Peyer's patch (tissue), 4 donors: ENCODE data around the gene KIAA2012.
"Not testable (repeated sequence)": the region's sequence is repeated elsewhere in the genome, so short reads cannot be mapped to it uniquely, and the experiment has no call there.

ENCODE experiments used
- CTCF ChIP-seq, 6 experiments: fragments of 450-650 bp in 4 of 6; fragments of 200-600 bp in 2 of 6; sonication (generic) in 1 of 6; IDR thresholded peaks; one replicate each; pipeline ENCODE4 v1.5.1; 2017 to 2019; ENCODE audit warnings: antibody characterized with exemption in 6 of 6, mild to moderate bottlenecking in 3 of 6, moderate library complexity in 1 of 6
- POLR2A ChIP-seq, 2 donors: fragments of 450-650 bp; IDR thresholded peaks; one replicate each; pipeline ENCODE4 v1.5.1; 2017; ENCODE audit warnings: antibody characterized with exemption in 2 of 2, mild to moderate bottlenecking in 2 of 2, moderate library complexity in 2 of 2

DNA sequence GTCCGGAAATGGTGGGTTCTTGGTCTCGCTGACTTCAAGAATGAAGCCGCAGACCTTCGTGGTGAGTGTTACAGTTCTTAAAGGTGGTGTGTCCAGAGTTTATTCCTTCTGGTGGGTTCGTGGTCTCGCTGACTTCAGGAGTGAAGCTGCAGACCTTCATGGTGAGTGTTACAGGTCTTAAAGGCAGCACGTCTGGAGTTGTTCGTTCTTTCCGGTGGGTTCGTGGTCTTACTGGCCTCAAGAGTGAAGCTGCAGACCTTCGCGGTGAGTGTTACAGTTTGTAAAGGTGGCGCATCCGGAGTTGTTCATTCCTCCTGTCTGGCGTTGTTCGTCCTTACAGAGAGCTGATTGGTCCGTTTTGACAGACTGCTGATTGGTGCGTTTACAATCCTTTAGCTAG lies 63.0 kb downstream of the KIAA2012 start:
- not testable (repeated sequence) for TF ChIP-seq CTCF, POLR2A (IDR thresholded peaks at IDR 0.05)
